ENCODE results near the gene CAPN5. TPM values are rescaled to one million over a fixed set of nuclear protein-coding genes. Genes with fewer than 3 reads are reported as not detected.

The CAPN5 gene
- total RNA-seq, 1 experiment from 2014 or later = 1.7 TPM

DNA sequence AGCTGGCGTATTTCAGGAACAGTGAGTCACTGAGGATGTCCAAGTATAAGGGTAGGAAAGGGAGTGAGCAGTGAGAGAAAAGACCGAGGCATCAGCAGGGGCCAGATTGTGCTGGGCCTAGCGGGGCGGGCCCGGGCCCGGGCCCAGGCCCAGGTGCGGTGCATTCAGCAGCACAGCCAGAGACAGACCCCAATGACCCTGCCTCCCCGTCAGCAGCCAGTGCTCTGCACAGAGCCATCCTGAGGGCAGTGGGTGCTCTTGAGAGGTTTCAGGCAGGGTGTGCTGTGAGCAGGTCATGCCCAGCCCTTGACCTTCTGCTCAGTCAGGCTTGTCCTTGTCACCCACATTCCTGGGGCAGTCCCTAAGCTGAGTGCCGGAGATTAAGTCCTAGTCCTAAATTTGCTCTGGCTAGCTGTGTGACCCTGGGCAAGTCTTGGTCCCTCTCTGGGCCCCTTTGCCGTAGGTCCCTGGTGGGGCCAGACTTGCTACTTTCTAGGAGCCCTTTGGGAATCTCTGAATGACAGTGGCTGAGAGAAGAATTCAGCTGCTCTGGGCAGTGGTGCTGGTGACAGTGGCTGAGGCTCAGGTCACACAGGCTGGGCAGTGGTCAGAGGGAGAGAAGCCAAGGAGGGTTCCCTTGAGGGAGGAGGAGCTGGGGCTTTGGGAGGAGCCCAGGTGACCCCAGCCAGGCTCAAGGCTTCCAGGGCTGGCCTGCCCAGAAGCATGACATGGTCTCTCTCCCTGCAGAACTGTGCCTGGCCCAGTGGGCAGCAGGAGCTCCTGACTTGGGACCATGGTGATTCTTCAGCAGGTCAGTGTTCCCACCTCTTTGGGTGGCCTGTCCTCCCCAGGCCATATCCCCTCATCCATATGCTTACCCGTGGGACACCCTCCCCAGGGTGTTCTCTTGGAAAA is 63.3 kb downstream of the CAPN5 start:
- in situ Hi-C loops (cut with HindIII; ENCODE audit: low pct_unique_long_range_greater_than_20kb, low sequenced_read_pairs) = no loop called here

GRCh38 chr11:77130763-77131513 is 64.2 kb downstream of the CAPN5 start:
- no peak for DNase-seq (ENCODE audit: low read depth, low spot score)
- in situ Hi-C loops (cut with HindIII; ENCODE audit: low pct_unique_long_range_greater_than_20kb, low sequenced_read_pairs) = no loop called here

More for the DNA sequence above, 63.3 kb downstream of the CAPN5 start:
- DNase-seq (ENCODE audit: low read depth, low spot score) = no peak

GRCh38 chr11:77131560-77131959 is 64.8 kb downstream of the CAPN5 start:
- no peak for DNase-seq (ENCODE audit: low read depth, low spot score)
- in situ Hi-C loops (cut with HindIII; ENCODE audit: low pct_unique_long_range_greater_than_20kb, low sequenced_read_pairs) = no loop called here

DNA sequence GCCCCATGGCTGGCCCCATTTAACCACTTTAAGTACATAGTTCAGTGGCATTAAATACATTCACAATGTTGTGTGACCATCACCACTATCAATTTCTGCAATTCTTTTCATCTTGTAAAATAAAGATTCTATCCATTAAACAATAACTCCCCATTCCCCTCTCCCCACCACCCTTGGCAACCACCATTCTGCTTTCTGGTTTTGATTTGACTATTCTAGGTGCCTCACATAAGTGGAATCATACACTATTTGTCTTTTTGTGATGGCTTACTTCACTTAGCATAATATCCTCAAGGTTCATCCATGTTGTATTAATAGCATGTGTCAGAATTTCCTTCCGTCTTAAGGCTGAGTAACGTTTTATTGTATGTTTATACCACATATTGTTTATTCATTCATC is 68.3 kb downstream of the CAPN5 start:
- DNase-seq (ENCODE audit: low read depth, low spot score) = no peak
- in situ Hi-C loops (cut with HindIII; ENCODE audit: low pct_unique_long_range_greater_than_20kb, low sequenced_read_pairs) = no loop called here

DNA sequence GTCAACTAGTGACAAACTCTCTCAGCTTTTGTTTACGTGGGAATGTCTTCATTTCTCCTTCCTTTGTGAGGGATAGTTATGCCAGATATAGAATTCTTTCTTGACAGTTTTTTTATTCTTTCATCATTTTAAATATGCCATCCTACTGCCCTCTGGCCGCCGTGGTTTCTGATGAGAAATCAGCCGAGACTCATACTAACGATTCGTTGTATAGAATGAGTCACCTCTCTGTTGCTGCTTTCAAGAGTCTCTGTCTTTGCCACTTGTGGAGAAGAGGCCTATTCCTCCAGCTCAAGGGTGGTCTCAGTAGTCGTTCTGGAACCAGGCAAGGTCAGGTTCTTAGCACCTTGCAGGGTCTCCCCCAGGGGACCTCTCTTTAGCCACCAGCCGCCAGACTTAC is 69.3 kb downstream of the CAPN5 start:
- in situ Hi-C loops (cut with HindIII; ENCODE audit: low pct_unique_long_range_greater_than_20kb, low sequenced_read_pairs) = no loop called here
- no peak for DNase-seq (ENCODE audit: low read depth, low spot score)

- in situ Hi-C loops (cut with HindIII; ENCODE audit: low pct_unique_long_range_greater_than_20kb, low sequenced_read_pairs) = no loop called here
- no peak for DNase-seq (ENCODE audit: low read depth, low spot score)
Observed at GRCh38 chr11:77136784-77137420, 70.1 kb downstream of the CAPN5 start.

DNA sequence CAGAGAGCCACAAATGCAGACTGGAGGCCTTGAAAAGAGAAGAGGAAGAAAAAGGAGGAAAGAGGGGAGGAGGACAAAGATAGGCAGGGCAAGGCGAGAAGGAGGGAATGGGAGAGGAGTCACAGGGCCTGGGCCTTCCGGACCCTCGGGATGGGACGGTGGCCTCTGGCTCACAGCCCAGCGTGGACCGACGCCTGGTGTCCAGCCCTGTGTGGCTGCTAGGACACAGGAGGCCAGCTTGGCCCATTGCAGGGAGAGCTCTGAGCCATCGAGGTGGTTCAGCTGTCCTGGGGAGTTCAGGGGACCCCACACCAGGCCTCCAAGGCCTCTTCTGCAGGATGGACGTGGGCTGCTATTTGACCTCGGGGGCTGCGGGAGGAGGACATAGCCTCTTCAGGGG is 70.7 kb downstream of the CAPN5 start:
- in situ Hi-C loops (cut with HindIII; ENCODE audit: low pct_unique_long_range_greater_than_20kb, low sequenced_read_pairs) = no loop called here
- no peak for DNase-seq (ENCODE audit: low read depth, low spot score)

DNA sequence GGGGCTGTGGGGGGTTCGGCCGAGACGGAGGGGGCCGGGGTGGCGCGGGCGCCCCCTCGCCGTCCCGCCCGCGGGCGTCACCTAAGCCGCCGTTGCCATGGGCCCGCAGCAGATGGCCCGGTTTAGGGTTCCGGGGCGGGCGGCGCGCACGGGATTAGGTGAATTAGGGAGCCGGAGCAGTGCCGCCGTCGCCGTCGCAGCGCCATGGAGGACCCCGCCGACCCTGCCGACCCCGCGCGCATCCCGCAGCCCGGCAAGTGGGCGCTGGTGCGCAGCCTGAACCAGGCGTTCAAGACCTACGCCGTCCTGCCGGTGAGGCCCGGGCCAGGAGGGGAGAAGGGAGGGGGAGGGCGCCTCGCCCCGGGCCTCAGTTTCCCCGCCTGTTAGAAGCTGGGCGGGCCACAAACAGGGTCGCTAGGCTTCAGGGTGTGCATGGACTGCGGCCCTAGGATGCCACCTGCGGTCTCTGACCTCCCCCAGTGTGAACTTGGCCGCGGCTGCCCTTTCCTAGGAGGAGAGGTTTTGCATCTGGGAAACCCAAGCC is 71.4 kb downstream of the CAPN5 start:
- in situ Hi-C loops (cut with HindIII; ENCODE audit: low pct_unique_long_range_greater_than_20kb, low sequenced_read_pairs) = no loop called here
- no peak for DNase-seq (ENCODE audit: low read depth, low spot score)

DNA sequence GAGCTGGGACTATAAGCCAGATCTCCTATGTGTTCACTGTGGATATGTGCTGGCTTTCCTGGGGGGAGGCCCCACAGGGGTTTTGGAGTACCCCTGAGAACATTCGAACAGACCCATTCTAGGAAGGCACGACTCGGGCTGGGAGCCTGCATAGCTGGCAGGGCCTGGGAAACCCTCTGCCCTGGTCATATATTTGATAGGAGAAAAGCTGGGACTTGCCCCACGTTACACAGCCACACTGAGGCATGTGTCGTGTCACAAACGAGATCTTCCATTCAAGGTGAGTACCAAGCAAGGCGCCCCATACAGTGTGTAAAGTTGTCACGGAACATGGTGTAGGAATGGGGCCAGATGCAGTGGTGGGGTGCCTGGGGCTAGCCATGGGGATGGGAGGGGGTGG is 72.4 kb downstream of the CAPN5 start:
- DNase-seq (ENCODE audit: low read depth, low spot score) = no peak
- in situ Hi-C loops (cut with HindIII; ENCODE audit: low pct_unique_long_range_greater_than_20kb, low sequenced_read_pairs) = no loop called here

DNA sequence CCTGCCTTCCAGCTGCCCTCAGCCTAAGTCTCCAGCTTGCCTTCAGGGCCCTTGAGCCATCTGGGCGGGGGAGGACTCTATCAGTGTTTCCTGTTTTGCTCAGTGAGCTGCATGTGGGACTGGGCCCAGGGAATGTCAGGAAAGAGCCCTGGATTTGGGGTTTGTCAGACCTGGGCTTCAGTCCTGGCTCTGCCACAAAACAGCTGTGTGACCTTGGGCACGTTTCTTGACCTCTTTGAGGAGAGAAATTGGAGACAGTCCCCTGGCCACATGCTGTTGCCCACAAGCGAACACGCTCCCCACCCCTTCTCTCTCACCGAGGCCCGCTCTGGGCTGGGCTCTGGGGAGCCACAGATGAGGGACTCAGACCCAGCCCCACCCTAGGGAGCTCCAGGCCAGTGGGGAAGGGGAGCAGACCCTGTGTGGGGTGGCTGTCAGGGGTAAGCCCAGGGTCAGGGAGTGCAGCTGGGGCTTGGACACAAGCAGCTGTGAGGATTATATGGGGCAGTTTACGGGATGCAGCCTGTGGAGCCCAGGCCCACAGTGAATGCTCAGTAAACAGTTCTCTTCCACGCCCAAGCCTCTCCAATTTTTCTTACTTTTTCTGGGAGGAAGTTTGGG is 73.6 kb downstream of the CAPN5 start:
- in situ Hi-C loops (cut with HindIII; ENCODE audit: low pct_unique_long_range_greater_than_20kb, low sequenced_read_pairs) = no loop called here
- no peak for DNase-seq (ENCODE audit: low read depth, low spot score)

- DNase-seq (ENCODE audit: low read depth, low spot score) = no peak
- in situ Hi-C loops (cut with HindIII; ENCODE audit: low pct_unique_long_range_greater_than_20kb, low sequenced_read_pairs) = no loop called here
Observed at GRCh38 chr11:77141034-77141433, 74.3 kb downstream of the CAPN5 start.

- DNase-seq (ENCODE audit: low read depth, low spot score) = no peak
- in situ Hi-C loops (cut with HindIII; ENCODE audit: low pct_unique_long_range_greater_than_20kb, low sequenced_read_pairs) = no loop called here
Observed at GRCh38 chr11:77141475-77141874, 74.7 kb downstream of the CAPN5 start.

DNA sequence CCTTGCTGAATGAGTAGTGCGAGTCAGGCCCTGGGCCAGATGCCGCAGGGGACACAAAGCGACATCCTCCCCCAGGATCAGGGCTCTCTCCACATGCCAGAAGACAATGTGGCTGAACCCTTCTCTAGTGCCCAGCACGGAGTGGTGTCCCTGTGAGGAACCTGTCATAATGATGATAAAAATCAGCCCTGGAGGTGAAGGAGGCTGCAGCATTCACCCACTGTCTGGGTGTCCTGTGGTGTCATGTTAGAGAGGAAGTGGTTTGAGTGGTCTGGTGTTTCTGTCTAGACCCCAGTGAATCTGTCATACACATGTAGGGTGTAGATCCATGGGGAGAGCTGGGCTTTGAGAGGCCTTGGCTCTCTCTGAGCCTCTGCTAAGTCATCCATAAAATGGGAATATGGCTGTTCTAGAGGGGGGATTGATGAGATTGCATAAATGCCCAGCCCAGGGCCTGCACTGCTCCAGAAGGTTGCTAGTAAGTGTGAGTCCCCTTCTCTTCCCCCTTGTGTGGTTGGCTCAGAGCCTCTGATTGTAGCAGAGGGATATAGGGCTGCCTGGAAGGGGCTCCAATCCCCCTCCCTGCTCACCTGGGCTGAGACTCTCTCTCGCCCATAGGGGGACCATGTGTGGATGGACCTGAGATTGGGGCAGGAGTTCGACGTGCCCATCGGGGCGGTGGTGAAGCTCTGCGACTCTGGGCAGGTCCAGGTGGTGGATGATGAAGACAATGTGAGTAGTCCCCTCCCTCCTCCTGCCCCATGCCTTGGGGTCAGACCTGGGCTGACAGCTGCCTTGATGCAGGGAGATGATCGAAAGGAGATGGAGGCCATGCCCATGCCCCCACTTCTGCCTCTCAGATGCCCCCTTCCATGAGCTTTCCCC is 75.6 kb downstream of the CAPN5 start:
- in situ Hi-C loops (cut with HindIII; ENCODE audit: low pct_unique_long_range_greater_than_20kb, low sequenced_read_pairs) = no loop called here
- no peak for DNase-seq (ENCODE audit: low read depth, low spot score)

- in situ Hi-C loops (cut with HindIII; ENCODE audit: low pct_unique_long_range_greater_than_20kb, low sequenced_read_pairs) = no loop called here
- DNase-seq (ENCODE audit: low read depth, low spot score) = no peak
Observed at GRCh38 chr11:77143405-77144020, 76.7 kb downstream of the CAPN5 start.

GRCh38 chr11:77144196-77144856 is 77.6 kb downstream of the CAPN5 start:
- in situ Hi-C loops (cut with HindIII; ENCODE audit: low pct_unique_long_range_greater_than_20kb, low sequenced_read_pairs) = no loop called here
- no peak for DNase-seq (ENCODE audit: low read depth, low spot score)

DNA sequence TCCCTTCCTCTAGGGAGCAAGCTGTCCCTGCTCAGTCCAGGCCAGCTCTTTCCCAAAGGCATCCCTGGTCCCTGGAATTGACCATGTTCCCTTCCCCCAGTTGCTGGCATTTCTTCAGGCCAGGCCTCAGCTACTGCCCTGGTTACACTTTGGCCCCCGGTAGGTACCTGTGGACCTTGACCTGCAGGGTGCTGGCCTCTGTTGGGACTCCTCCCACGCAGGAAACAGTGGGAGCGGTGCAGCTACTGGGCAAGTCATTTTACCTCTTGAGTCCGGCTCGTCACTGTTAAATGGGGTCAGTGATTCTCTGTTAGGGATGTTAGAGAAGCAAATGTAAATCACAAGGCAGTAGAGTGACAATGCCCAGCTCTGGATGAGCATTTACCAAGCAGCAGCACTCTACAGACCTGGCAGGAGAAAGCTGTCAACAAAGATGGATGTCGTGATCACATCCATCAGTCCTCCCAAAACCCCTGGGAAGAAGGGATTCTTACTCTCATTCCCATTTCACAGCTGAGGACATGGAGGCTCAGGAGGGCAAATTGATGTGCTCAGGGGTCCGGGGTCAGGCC is 78.2 kb downstream of the CAPN5 start:
- no peak for DNase-seq (ENCODE audit: low read depth, low spot score)
- in situ Hi-C loops (cut with HindIII; ENCODE audit: low pct_unique_long_range_greater_than_20kb, low sequenced_read_pairs) = no loop called here
